Measurements from ENCODE around the gene ABHD17A.
"Not testable (repeated sequence)": the region's sequence is repeated elsewhere in the genome, so short reads cannot be mapped to it uniquely, and the experiment has no call there.

- TF ChIP-seq CTCF, POLR2A (IDR thresholded peaks at IDR 0.05): not testable (repeated sequence)
Measured at GRCh38 chr19:1876496-1877279, 8.6 kb downstream of the ABHD17A start.
